Vagina (tissue), 2 donors: ENCODE results near the gene C22orf39.
"Not testable (repeated sequence)": the region's sequence is repeated elsewhere in the genome, so short reads cannot be mapped to it uniquely, and the experiment has no call there.

Experiments
- CTCF ChIP-seq, 3 experiments: fragments of 450-650 bp in 2 of 3; fragments of 200-600 bp in 1 of 3; sonication (generic) in 1 of 3; IDR thresholded peaks; one replicate each; pipeline ENCODE4 v1.5.1; 2017 to 2019; ENCODE audit warnings: antibody characterized with exemption in 3 of 3, mild to moderate bottlenecking in 2 of 3, moderate library complexity in 2 of 3
- POLR2A ChIP-seq, 2 donors: fragments of 450-650 bp; IDR thresholded peaks; one replicate each; pipeline ENCODE4 v1.6.1; 2017; ENCODE audit warnings: antibody characterized with exemption in 2 of 2, mild to moderate bottlenecking in 2 of 2, moderate library complexity in 2 of 2

DNA sequence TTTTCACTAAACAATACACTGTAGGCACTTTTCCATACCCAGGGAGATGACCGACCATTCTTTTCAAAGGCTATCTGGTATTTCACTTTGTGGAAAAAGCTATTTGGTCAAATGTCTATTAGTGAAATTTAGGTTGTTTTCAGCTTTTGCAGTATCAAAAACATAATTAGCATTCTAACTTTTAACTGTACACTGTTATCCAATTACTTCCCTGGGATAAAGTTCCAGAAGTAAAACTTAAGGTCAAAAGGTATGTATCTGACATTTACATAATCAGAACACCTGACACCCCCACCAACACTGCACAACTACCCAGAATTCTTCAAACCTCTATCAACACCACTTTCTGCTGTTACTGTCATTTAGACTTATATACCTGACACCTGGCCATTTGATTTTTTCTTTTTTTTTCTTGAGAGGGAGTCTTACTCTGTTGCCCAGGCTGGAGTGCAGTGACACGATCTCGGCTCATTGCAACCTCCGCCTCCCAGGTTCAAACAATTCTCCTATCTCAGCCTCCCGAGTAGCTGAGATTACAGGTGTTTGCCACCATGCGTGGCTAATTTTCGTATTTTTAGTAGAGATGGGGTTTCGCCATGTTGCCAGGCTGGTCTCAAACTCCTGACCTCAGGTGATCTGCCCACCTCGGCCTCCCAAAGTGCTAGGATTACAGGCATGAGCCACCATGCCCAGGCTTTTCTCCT lies 2.1 kb downstream of the C22orf39 start:
- TF ChIP-seq POLR2A, CTCF (IDR thresholded peaks at IDR 0.05): not testable (repeated sequence)
